Peyer's patch (tissue), 4 donors: ENCODE data around the gene AFTPH. TPM values are rescaled to one million over a fixed set of nuclear protein-coding genes. Genes with fewer than 3 reads are reported as not detected.
A peak's percentile ranks its signal among the peaks of the same experiment; 100 is the strongest.
"Not testable (repeated sequence)": the region's sequence is repeated elsewhere in the genome, so short reads cannot be mapped to it uniquely, and the experiment has no call there.

Experiments used
- DNase-seq, 3 donors: peaks; one replicate each; pipeline ENCODE4 v3.0.0-alpha.2; 2017 to 2019
- H3K27ac ChIP-seq, 4 donors: fragments of 200-600 bp; sonication (generic); one replicate each; pipeline ENCODE4 v1.5.1; 2016 to 2019
- H3K27me3 ChIP-seq, 2 donors: fragments of 200-600 bp; sonication (generic); one replicate each; pipeline ENCODE4 v1.5.1; 2019
- H3K36me3 ChIP-seq, 3 donors: fragments of 200-600 bp; sonication (generic); one replicate each; pipeline ENCODE4 v1.5.1; 2016 to 2019
- H3K4me1 ChIP-seq, 4 donors: fragments of 200-600 bp; sonication (generic); one replicate each; pipeline ENCODE4 v1.5.1; 2016 to 2019
- H3K4me3 ChIP-seq, 4 donors: fragments of 200-600 bp; sonication (generic); 1 replicate in 3 of 4; 2 replicates in 1 of 4; pipeline ENCODE4 v1.5.1; 2016 to 2019; ENCODE audit warnings: mild to moderate bottlenecking in 1 of 4
- H3K9me3 ChIP-seq, 4 donors: fragments of 200-600 bp; sonication (generic); one replicate each; pipeline ENCODE4 v1.5.1; 2016 to 2019; ENCODE audit warnings: mild to moderate bottlenecking in 1 of 4
- CTCF ChIP-seq, 6 experiments: fragments of 450-650 bp in 4 of 6; fragments of 200-600 bp in 2 of 6; sonication (generic) in 1 of 6; IDR thresholded peaks; one replicate each; pipeline ENCODE4 v1.5.1; 2017 to 2019; ENCODE audit warnings: antibody characterized with exemption in 6 of 6, mild to moderate bottlenecking in 3 of 6, moderate library complexity in 1 of 6
- POLR2A ChIP-seq, 2 donors: fragments of 450-650 bp; IDR thresholded peaks; one replicate each; pipeline ENCODE4 v1.5.1; 2017; ENCODE audit warnings: antibody characterized with exemption in 2 of 2, mild to moderate bottlenecking in 2 of 2, moderate library complexity in 2 of 2
- total RNA-seq, 4 donors: library from RNA; depleted of rRNA; stranded (reverse); fragments of >200 nt; gene quantifications; one replicate each; pipeline ENCODE4 v1.1.0, GENCODE V29; 2016

Gene AFTPH
- total RNA-seq, 4 donors from 2014 or later = 41.7 to 79.0 (median 69.3) TPM

- peak overlapping the region; percentile 65 to 97 (median 92) for H3K4me3 ChIP-seq
- peak in 2 of 3 donors; percentile 45 to 59 for DNase-seq
- H3K4me1 ChIP-seq = peaks cover 0 to 8% (median 3%) of the 10 kb centered on the region in 4 donors
- peak overlapping the region; percentile 90 to 98 (median 97) for H3K27ac ChIP-seq
- no peaks in the 10 kb centered on the region for H3K36me3 ChIP-seq
- no peaks in the 10 kb centered on the region for H3K27me3 ChIP-seq
- no peaks in the 10 kb centered on the region for H3K9me3 ChIP-seq
- no peak for TF ChIP-seq CTCF (IDR thresholded peaks at IDR 0.05)
- TF ChIP-seq POLR2A (IDR thresholded peaks at IDR 0.05) = no peak
Measured at GRCh38 chr2:64524604-64525316, 632 bp downstream of the AFTPH start.

- DNase-seq = peak in 1 of 3 donors; percentile 22
- H3K9me3 ChIP-seq = no peaks in the 10 kb centered on the region
- peak overlapping the region; percentile 65 to 97 (median 92) for H3K4me3 ChIP-seq
- H3K4me1 ChIP-seq = peaks cover 0 to 8% (median 3%) of the 10 kb centered on the region in 4 donors
- peak overlapping the region; percentile 90 to 98 (median 97) for H3K27ac ChIP-seq
- no peak for TF ChIP-seq CTCF (IDR thresholded peaks at IDR 0.05)
- no peak for TF ChIP-seq POLR2A (IDR thresholded peaks at IDR 0.05)
- no peaks in the 10 kb centered on the region for H3K27me3 ChIP-seq
- no peaks in the 10 kb centered on the region for H3K36me3 ChIP-seq
Measured at GRCh38 chr2:64525317-64525613, 1.1 kb downstream of the AFTPH start.

- no peaks in the 10 kb centered on the region for H3K27me3 ChIP-seq
- H3K36me3 ChIP-seq = no peaks in the 10 kb centered on the region
- peak overlapping the region in 2 of 4 donors; percentile 65 to 97 for H3K4me3 ChIP-seq
- H3K9me3 ChIP-seq = no peaks in the 10 kb centered on the region
- no peak for DNase-seq
- no peak for TF ChIP-seq POLR2A (IDR thresholded peaks at IDR 0.05)
- no peak for TF ChIP-seq CTCF (IDR thresholded peaks at IDR 0.05)
- H3K4me1 ChIP-seq = peaks cover 0 to 8% (median 3%) of the 10 kb centered on the region in 4 donors
- peak overlapping the region in 1 of 4 donors; percentile 98 for H3K27ac ChIP-seq
Measured at GRCh38 chr2:64526034-64526433, 1.9 kb downstream of the AFTPH start.

GRCh38 chr2:64530946-64531345 is 6.8 kb downstream of the AFTPH start:
- not testable (repeated sequence) for H3K4me3 ChIP-seq, H3K27me3 ChIP-seq, H3K9me3 ChIP-seq, H3K27ac ChIP-seq, H3K36me3 ChIP-seq, DNase-seq
- H3K4me1 ChIP-seq = peaks cover 0 to 20% (median 3%) of the 10 kb centered on the region in 4 donors

GRCh38 chr2:64532030-64532429 is 7.9 kb downstream of the AFTPH start:
- Histone ChIP-seq H3K9me3 (no peaks in the 10 kb centered on the region), H3K36me3 (no peaks in the 10 kb centered on the region), H3K4me3 (no peak overlapping the region), H3K27ac (no peak overlapping the region), H3K27me3 (no peaks in the 10 kb centered on the region), H3K4me1 (peaks cover 0 to 16% (median 0%) of the 10 kb centered on the region in 4 donors)
- no peak for DNase-seq
- TF ChIP-seq CTCF (IDR thresholded peaks at IDR 0.05) = no peak
- no peak for TF ChIP-seq POLR2A (IDR thresholded peaks at IDR 0.05)

GRCh38 chr2:64533882-64534281 is 9.8 kb downstream of the AFTPH start:
- Histone ChIP-seq H3K9me3 (no peaks in the 10 kb centered on the region), H3K4me3 (no peak overlapping the region), H3K36me3 (no peaks in the 10 kb centered on the region), H3K27me3 (no peaks in the 10 kb centered on the region), H3K4me1 (peaks cover 0 to 15% (median 0%) of the 10 kb centered on the region in 4 donors), H3K27ac (no peak overlapping the region)
- TF ChIP-seq POLR2A (IDR thresholded peaks at IDR 0.05) = no peak
- no peak for TF ChIP-seq CTCF (IDR thresholded peaks at IDR 0.05)
- DNase-seq = no peak
